A673 (cell line): Measurements from ENCODE around the gene KLHL41. TPM values are rescaled to one million over a fixed set of nuclear protein-coding genes. Genes with fewer than 3 reads are reported as not detected.

Experiments
- Bru-seq: library from RNA; stranded (reverse); fragments of 400-500 nt; gene quantifications from one replicate; lab custom pipeline; 2021; lab: Mats Ljungman, UMichigan
- BruChase-seq, 2 experiments: library from RNA; stranded (reverse); fragments of 400-500 nt; gene quantifications; one replicate each; lab custom pipeline; 2021; lab: Mats Ljungman, UMichigan
- BruUV-seq: library from RNA; stranded (reverse); fragments of 400-500 nt; replicated peaks from 2 replicates; lab custom pipeline; 2021; lab: Mats Ljungman, UMichigan
- CTCF ChIA-PET: fragments of 300-600 bp; sonication (Branson Sonifier 250); formaldehyde crosslinking; loops from one replicate; lab custom pipeline; 2022; ENCODE audit warnings: antibody characterized with exemption; lab: Charles Lee
- POLR2A ChIA-PET: fragments of 300-600 bp; sonication (Branson Sonifier 250); formaldehyde crosslinking; loops from one replicate; lab custom pipeline; 2022; ENCODE audit warnings: antibody characterized with exemption; ENCODE audit not compliant: low non-redundant PET; lab: Charles Lee
- DNase-seq: peaks from one replicate; pipeline ENCODE4 v3.0.0-alpha.2; 2015; ENCODE audit warnings: low spot score
- H3K27ac ChIP-seq: fragments of 200-600 bp; sonication (generic); 2 replicates; pipeline ENCODE4 v1.5.1; 2016; ENCODE audit warnings: mixed run types, low read depth, mild to moderate bottlenecking, mixed read lengths, antibody characterized with exemption, low read length; ENCODE audit not compliant: poor library complexity, severe bottlenecking
- H3K27me3 ChIP-seq: fragments of 200-600 bp; sonication (generic); replicated peaks from 2 replicates; pipeline ENCODE4 v1.6.1; 2017; ENCODE audit warnings: mixed run types, low read depth, mild to moderate bottlenecking, mixed read lengths, antibody characterized with exemption, low read length; ENCODE audit not compliant: insufficient read depth, poor library complexity
- H3K36me3 ChIP-seq: fragments of 200-600 bp; sonication (generic); 2 replicates; pipeline ENCODE4 v1.6.1; 2016; ENCODE audit warnings: mixed run types, mild to moderate bottlenecking, mixed read lengths, antibody characterized with exemption, low read length; ENCODE audit not compliant: insufficient read depth, poor library complexity, severe bottlenecking
- H3K4me1 ChIP-seq: fragments of 200-600 bp; sonication (generic); 2 replicates; pipeline ENCODE4 v1.6.1; 2017; ENCODE audit warnings: mixed run types, mild to moderate bottlenecking, mixed read lengths, antibody characterized with exemption, low read length; ENCODE audit not compliant: insufficient read depth, poor library complexity, severe bottlenecking
- H3K4me3 ChIP-seq: fragments of 200-600 bp; sonication (generic); 2 replicates; pipeline ENCODE4 v1.5.1; 2016; ENCODE audit warnings: low read depth, mixed run types, mild to moderate bottlenecking, mixed read lengths, low read length; ENCODE audit not compliant: poor library complexity, severe bottlenecking
- H3K9me3 ChIP-seq: fragments of 200-600 bp; sonication (generic); 2 replicates; pipeline ENCODE4 v1.6.1; 2016; ENCODE audit warnings: mixed run types, low read depth, mild to moderate bottlenecking, mixed read lengths, antibody characterized with exemption, low read length; ENCODE audit not compliant: poor library complexity, severe bottlenecking
- CTCF ChIP-seq: fragments of 300-800, 200-600 bp; sonication (generic); conservative IDR thresholded peaks from 2 replicates; pipeline ENCODE4 v1.5.1; 2017; ENCODE audit warnings: low read depth, mild to moderate bottlenecking, antibody characterized with exemption, low read length, moderate library complexity, mixed read lengths
- EZH2 ChIP-seq: fragments of 200-600 bp; sonication (generic); IDR thresholded peaks from 2 replicates; pipeline ENCODE4 v1.6.1; 2017; ENCODE audit warnings: borderline replicate concordance, low read depth, mild to moderate bottlenecking, mixed read lengths, antibody characterized with exemption, low read length; ENCODE audit not compliant: poor library complexity, severe bottlenecking
- intact Hi-C: fragments of 100-400 bp; cut with micrococcal nuclease; formaldehyde crosslinking; loops from one replicate; pipeline ENCODE4 v1.10.0; 2022; ENCODE audit not compliant: unreplicated experiment
- long read RNA-seq: library from polyadenylated mRNA; stranded (forward); transcript quantifications from one replicate; pipeline ENCODE4 v2.0.0, GENCODE V29; 2022
- total RNA-seq: library from RNA; stranded (reverse); gene quantifications from 2 replicates; pipeline ENCODE4 v1.2.3, GENCODE V29; 2021

The KLHL41 gene
- 0.34 and 0.63 TPM in 2 replicates for total RNA-seq
- percentile 47 among the genes with signal in this experiment for Bru-seq, nascent RNA
- BruChase-seq, experiment 1, labeled RNA remaining after a 2-hour chase: percentile 53 among the genes with signal in this experiment
- BruChase-seq, experiment 2, labeled RNA remaining after a 6-hour chase: percentile 50 among the genes with signal in this experiment
- long read RNA-seq: 0 reads

- peaks cover 4% of the 10 kb centered on the region for H3K4me1 ChIP-seq
- no TSS peak for BruUV-seq
- ChIA-PET CTCF (no interaction called here), POLR2A (no interaction called here)
- no peaks in the 10 kb centered on the region for H3K27me3 ChIP-seq
- peak; percentile 9 for DNase-seq
- intact Hi-C loops: no loop called here
- H3K9me3 ChIP-seq: no peaks in the 10 kb centered on the region
- no peak for TF ChIP-seq EZH2
- no peak for TF ChIP-seq CTCF
- H3K4me3 ChIP-seq: no peak within 1 kb of the TSS
- no peak within 1 kb of the TSS for H3K27ac ChIP-seq
- H3K36me3 ChIP-seq: no peaks in the 10 kb centered on the region
These were observed at the start of gene KLHL41 for GRCh38 chr2:169509298-169509885. KLHL41 (plus strand) TSS chr2:169509702; CDS start chr2:169509779, 77 bp downstream.

GRCh38 chr2:169461143-169461542 is 48.4 kb upstream of the KLHL41 start:
- H3K27me3 ChIP-seq: no peaks in the 10 kb centered on the region
- CTCF ChIA-PET: interaction anchor here (0.8 kb wide), 1 partner anchor 9 kb away, joined by 3 read pairs; no protein-coding TSS in a partner anchor
- H3K4me3 ChIP-seq: no peak overlapping the region
- POLR2A ChIA-PET: no interaction called here
- H3K9me3 ChIP-seq: no peaks in the 10 kb centered on the region
- BruUV-seq: no TSS peak
- no peaks in the 10 kb centered on the region for H3K36me3 ChIP-seq
- no peak for TF ChIP-seq CTCF
- no peak for TF ChIP-seq EZH2
- no peak for DNase-seq
- H3K4me1 ChIP-seq: no peaks in the 10 kb centered on the region
- H3K27ac ChIP-seq: no peak overlapping the region
- intact Hi-C loops: no loop called here

GRCh38 chr2:169462896-169463695 is 46.4 kb upstream of the KLHL41 start:
- intact Hi-C loops: no loop called here
- Histone ChIP-seq H3K27ac (no peak overlapping the region), H3K27me3 (no peaks in the 10 kb centered on the region), H3K36me3 (no peaks in the 10 kb centered on the region), H3K4me3 (no peak overlapping the region), H3K9me3 (no peaks in the 10 kb centered on the region), H3K4me1 (no peaks in the 10 kb centered on the region)
- ChIA-PET CTCF (no interaction called here), POLR2A (no interaction called here)
- TF ChIP-seq CTCF (no peak), EZH2 (no peak)
- DNase-seq: no peak
- BruUV-seq: no TSS peak
